ENCODE measurements around the gene SQSTM1. TPM values are rescaled to one million over a fixed set of nuclear protein-coding genes. Genes with fewer than 3 reads are reported as not detected.
A peak's percentile ranks its signal among the peaks of the same experiment; 100 is the strongest.

Gene SQSTM1
- total RNA-seq, 3 donors from 2014 or later (not counting 1 experiment from before 2014, with no cell fraction given): 474 to 707 (median 657) TPM

DNA sequence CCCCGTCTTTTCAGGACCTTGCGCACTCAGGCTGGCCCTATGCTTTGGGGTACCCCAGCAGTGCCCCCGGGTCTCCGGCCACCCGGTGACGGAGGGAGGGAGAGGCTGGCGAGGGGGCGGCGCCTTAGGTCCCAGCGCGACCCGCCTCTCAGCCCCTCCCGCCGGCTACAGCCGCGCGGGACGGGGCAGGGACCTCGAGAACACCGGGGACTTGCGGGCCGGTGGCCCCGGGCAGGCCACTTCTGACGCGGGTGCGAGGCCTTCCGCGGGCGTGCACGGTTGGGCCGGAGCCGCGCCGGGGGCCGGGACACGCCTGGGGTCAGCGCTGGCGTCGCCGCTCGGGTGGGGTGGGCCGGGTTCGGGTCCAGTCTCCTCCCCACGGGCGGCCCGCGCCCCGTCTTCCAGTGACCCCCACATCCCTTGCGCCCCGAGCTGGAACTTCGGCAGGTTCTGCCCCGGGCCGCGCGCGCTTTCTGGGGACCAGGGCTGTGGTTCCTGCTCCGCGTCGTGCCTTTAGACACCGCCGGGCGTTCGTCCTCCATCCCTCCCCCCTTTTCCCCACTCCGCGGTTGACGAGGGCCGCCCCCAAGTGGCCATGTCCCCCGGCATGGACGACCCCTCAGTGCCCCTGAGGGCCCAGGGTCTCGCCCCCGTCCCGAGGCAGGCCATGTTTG, 3.8 kb upstream of the SQSTM1 start:
- Mint-ChIP-seq H3K9me3 (no peaks in the 10 kb centered on the region), H3K27ac (peak overlapping the region; percentile 97 to 98), H3K4me1 (peaks cover 15 to 33% of the 10 kb centered on the region in 2 donors), H3K27me3 (ENCODE audit: low read depth in 2 of 2) (peaks cover 0 to 3% of the 10 kb centered on the region in 2 donors), H3K4me3 (peak overlapping the region; percentile 66), H3K36me3 (no peaks in the 10 kb centered on the region)
- H3K9me3 ChIP-seq (ENCODE audit: control insufficient read depth, insufficient read depth, low read length): no peaks in the 10 kb centered on the region
- no peak for ATAC-seq
- no peak overlapping the region for H3K27ac ChIP-seq (ENCODE audit: low read length)
- intact Hi-C loops (cut with micrococcal nuclease): no loop called here
- H3K27me3 ChIP-seq (ENCODE audit: control insufficient read depth, insufficient read depth, low read length): no peaks in the 10 kb centered on the region
- TF ChIP-seq, protein P1, sequence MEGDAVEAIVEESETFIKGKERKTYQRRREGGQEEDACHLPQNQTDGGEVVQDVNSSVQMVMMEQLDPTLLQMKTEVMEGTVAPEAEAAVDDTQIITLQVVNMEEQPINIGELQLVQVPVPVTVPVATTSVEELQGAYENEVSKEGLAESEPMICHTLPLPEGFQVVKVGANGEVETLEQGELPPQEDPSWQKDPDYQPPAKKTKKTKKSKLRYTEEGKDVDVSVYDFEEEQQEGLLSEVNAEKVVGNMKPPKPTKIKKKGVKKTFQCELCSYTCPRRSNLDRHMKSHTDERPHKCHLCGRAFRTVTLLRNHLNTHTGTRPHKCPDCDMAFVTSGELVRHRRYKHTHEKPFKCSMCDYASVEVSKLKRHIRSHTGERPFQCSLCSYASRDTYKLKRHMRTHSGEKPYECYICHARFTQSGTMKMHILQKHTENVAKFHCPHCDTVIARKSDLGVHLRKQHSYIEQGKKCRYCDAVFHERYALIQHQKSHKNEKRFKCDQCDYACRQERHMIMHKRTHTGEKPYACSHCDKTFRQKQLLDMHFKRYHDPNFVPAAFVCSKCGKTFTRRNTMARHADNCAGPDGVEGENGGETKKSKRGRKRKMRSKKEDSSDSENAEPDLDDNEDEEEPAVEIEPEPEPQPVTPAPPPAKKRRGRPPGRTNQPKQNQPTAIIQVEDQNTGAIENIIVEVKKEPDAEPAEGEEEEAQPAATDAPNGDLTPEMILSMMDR (IDR thresholded peaks at IDR 0.05): no peak
- H3K4me1 ChIP-seq (ENCODE audit: control insufficient read depth, insufficient read depth, low read length): peaks cover 44% of the 10 kb centered on the region
- WGBS (ENCODE audit: insufficient coverage): 4% methylated on average over 72 of the region's 72 CpGs
- DNase-seq: no peak
- no peaks in the 10 kb centered on the region for H3K36me3 ChIP-seq (ENCODE audit: control insufficient read depth, insufficient read depth, low read length)
- no peak overlapping the region for H3K4me3 ChIP-seq (ENCODE audit: low read length)

DNA sequence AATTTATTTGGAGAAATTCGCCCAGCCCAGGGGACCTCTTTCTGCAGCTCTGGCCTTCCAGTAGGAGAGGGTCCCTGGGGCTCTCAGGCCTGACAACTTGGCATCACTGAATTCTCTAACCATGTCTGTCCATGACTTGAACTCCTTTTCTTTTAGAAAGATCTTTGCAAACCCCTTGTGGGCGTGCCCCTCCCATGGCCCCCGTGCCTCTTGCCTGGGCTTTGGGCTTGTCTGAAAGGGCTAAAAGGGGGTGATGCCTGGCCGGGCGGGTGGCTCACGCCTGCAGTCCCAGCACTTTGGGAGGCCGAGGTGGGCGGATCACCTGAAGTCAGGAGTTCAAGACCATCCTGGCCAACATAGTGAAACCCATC, 3.2 kb upstream of the SQSTM1 start:
- H3K36me3 Mint-ChIP-seq: no peaks in the 10 kb centered on the region
- intact Hi-C loops (cut with micrococcal nuclease): no loop called here
- peak overlapping the region; percentile 97 to 98 for H3K27ac Mint-ChIP-seq
- H3K9me3 Mint-ChIP-seq: no peaks in the 10 kb centered on the region
- 91% methylated on average over 8 of the region's 8 CpGs for WGBS (ENCODE audit: insufficient coverage)
- no peaks in the 10 kb centered on the region for H3K9me3 ChIP-seq (ENCODE audit: control insufficient read depth, insufficient read depth, low read length)
- H3K4me3 ChIP-seq (ENCODE audit: low read length): no peak overlapping the region
- ATAC-seq: no peak
- H3K36me3 ChIP-seq (ENCODE audit: control insufficient read depth, insufficient read depth, low read length): no peaks in the 10 kb centered on the region
- DNase-seq: no peak
- no peak overlapping the region for H3K27ac ChIP-seq (ENCODE audit: low read length)
- peaks cover 49% of the 10 kb centered on the region for H3K4me1 ChIP-seq (ENCODE audit: control insufficient read depth, insufficient read depth, low read length)
- peaks cover 20 to 38% of the 10 kb centered on the region in 2 donors for H3K4me1 Mint-ChIP-seq
- H3K27me3 ChIP-seq (ENCODE audit: control insufficient read depth, insufficient read depth, low read length): no peaks in the 10 kb centered on the region
- peaks cover 0 to 3% of the 10 kb centered on the region in 2 donors for H3K27me3 Mint-ChIP-seq (ENCODE audit: low read depth in 2 of 2)
- peak overlapping the region; percentile 66 for H3K4me3 Mint-ChIP-seq
- TF ChIP-seq, protein P1 (IDR thresholded peaks at IDR 0.05): no peak

DNA sequence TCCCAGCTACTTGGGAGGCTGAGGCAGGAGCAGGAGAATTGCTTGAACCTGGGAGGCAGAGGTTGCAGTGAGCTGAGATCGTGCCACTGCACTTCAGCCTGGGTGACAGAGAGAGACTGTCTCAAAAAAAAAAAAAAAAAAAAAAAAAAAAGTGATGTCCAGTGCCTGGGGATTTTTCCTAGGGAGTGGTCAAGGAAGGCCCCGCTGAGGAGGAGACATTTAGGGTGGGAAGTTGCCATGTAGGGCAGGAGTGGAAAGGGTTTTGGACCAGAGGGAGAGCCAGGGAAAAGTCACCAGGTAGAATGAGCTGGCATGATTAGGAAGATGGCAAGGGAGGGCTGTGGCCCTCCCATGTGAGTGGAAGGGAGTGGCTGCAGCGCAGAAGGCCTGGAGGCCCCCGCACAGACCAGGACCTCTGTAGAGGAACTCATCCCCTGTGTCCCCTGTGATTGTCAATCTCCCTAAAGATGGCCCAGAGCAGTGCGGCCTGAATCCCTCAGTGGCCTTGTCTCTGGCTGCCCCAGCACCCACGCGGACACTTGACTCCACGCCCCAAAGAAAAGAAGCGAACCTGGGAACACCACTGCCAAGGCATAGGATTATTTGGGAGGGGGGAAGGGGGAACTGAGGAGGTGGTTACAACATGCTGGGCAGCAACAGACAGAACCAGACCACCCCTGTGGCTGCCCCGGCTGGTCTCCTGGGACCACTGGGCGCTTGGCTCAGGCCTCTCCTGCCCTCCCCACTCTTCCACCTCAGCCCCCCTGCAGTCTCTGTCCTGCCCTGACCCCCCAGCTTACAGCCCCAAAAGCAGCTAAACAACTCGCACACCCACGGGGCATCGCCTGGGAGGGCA, 2.6 kb upstream of the SQSTM1 start:
- Mint-ChIP-seq H3K27ac (peak overlapping the region; percentile 97 to 98), H3K9me3 (no peaks in the 10 kb centered on the region), H3K4me1 (peaks cover 27 to 44% of the 10 kb centered on the region in 2 donors), H3K27me3 (ENCODE audit: low read depth in 2 of 2) (peaks cover 0 to 3% of the 10 kb centered on the region in 2 donors), H3K36me3 (no peaks in the 10 kb centered on the region), H3K4me3 (peak overlapping the region; percentile 88)
- no peak for ATAC-seq
- no peak for DNase-seq
- WGBS (ENCODE audit: insufficient coverage): 86% methylated on average over 14 of the region's 14 CpGs
- TF ChIP-seq, protein P1 (IDR thresholded peaks at IDR 0.05): no peak
- Histone ChIP-seq H3K27me3 (ENCODE audit: control insufficient read depth, insufficient read depth, low read length) (no peaks in the 10 kb centered on the region), H3K4me3 (ENCODE audit: low read length) (peak overlapping the region; percentile 50), H3K36me3 (ENCODE audit: control insufficient read depth, insufficient read depth, low read length) (peaks cover 2% of the 10 kb centered on the region), H3K9me3 (ENCODE audit: control insufficient read depth, insufficient read depth, low read length) (no peaks in the 10 kb centered on the region), H3K4me1 (ENCODE audit: control insufficient read depth, insufficient read depth, low read length) (peaks cover 56% of the 10 kb centered on the region), H3K27ac (ENCODE audit: low read length) (peak overlapping the region; percentile 100)
- intact Hi-C loops (cut with micrococcal nuclease): no loop called here
